GM18511 (cell line): ENCODE results near the gene ENC1.

Experiments used
- ATAC-seq: cut with Tn5 transposase; IDR thresholded peaks from one replicate; pipeline ENCODE4 v1.9.1; 2021; ENCODE audit warnings: mild to moderate bottlenecking, moderate library complexity; ENCODE audit not compliant: unreplicated experiment

The ENC1 gene

GRCh38 chr5:74633695-74634094, 6.8 kb downstream of the ENC1 start:
- ATAC-seq: no peak

GRCh38 chr5:74632947-74633356, 7.6 kb downstream of the ENC1 start:
- ATAC-seq: no peak

- peak; percentile 96 for ATAC-seq
Measured at GRCh38 chr5:74631081-74631953, 9.2 kb downstream of the ENC1 start.

GRCh38 chr5:74630453-74631066, 10.0 kb downstream of the ENC1 start:
- no peak for ATAC-seq

GRCh38 chr5:74629326-74629725, 11.2 kb downstream of the ENC1 start:
- ATAC-seq: no peak

- ATAC-seq: no peak
Measured at GRCh38 chr5:74628359-74628758, 12.2 kb downstream of the ENC1 start.

- no peak for ATAC-seq
Measured at GRCh38 chr5:74627646-74628279, 12.8 kb downstream of the ENC1 start.

- ATAC-seq: no peak
Measured at GRCh38 chr5:74626386-74627222, 13.9 kb downstream of the ENC1 start.

- no peak for ATAC-seq
Measured at GRCh38 chr5:74625742-74626241, 14.7 kb downstream of the ENC1 start.

- ATAC-seq: no peak
Measured at GRCh38 chr5:74624931-74625505, 15.5 kb downstream of the ENC1 start.

GRCh38 chr5:74624501-74624900, 16.0 kb downstream of the ENC1 start:
- no peak for ATAC-seq

GRCh38 chr5:74623748-74624408, 16.6 kb downstream of the ENC1 start:
- ATAC-seq: no peak

- ATAC-seq: no peak
Measured at GRCh38 chr5:74623006-74623611, 17.4 kb downstream of the ENC1 start.

- peak; percentile 56 for ATAC-seq
Measured at GRCh38 chr5:74622122-74622521, 18.4 kb downstream of the ENC1 start.

- ATAC-seq: no peak
Measured at GRCh38 chr5:74621492-74621891, 19.0 kb downstream of the ENC1 start.

GRCh38 chr5:74619308-74619707, 21.2 kb downstream of the ENC1 start:
- no peak for ATAC-seq

- no peak for ATAC-seq
Measured at GRCh38 chr5:74618106-74618505, 22.4 kb downstream of the ENC1 start.

- no peak for ATAC-seq
Measured at GRCh38 chr5:74617202-74617601, 23.3 kb downstream of the ENC1 start.
